ENCODE data around the gene BRINP3. TPM values are rescaled to one million over a fixed set of nuclear protein-coding genes. Genes with fewer than 3 reads are reported as not detected.

BRINP3 gene
- total RNA-seq, 4 donors from 2014 or later: 0.20 TPM; not detected in 3

- intact Hi-C loops (cut with DNase I; ENCODE audit: low total_unique reads): no loop called here
- H3K27ac ChIP-seq: no peak overlapping the region
- no peak overlapping the region for H3K4me3 ChIP-seq
- H3K36me3 ChIP-seq: no peaks in the 10 kb centered on the region
- H3K27me3 ChIP-seq: no peaks in the 10 kb centered on the region
- no peak for DNase-seq
- no peak for ATAC-seq
- TF ChIP-seq POLR2A (IDR thresholded peaks at IDR 0.05): no peak
- TF ChIP-seq, protein P1, sequence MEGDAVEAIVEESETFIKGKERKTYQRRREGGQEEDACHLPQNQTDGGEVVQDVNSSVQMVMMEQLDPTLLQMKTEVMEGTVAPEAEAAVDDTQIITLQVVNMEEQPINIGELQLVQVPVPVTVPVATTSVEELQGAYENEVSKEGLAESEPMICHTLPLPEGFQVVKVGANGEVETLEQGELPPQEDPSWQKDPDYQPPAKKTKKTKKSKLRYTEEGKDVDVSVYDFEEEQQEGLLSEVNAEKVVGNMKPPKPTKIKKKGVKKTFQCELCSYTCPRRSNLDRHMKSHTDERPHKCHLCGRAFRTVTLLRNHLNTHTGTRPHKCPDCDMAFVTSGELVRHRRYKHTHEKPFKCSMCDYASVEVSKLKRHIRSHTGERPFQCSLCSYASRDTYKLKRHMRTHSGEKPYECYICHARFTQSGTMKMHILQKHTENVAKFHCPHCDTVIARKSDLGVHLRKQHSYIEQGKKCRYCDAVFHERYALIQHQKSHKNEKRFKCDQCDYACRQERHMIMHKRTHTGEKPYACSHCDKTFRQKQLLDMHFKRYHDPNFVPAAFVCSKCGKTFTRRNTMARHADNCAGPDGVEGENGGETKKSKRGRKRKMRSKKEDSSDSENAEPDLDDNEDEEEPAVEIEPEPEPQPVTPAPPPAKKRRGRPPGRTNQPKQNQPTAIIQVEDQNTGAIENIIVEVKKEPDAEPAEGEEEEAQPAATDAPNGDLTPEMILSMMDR (IDR thresholded peaks at IDR 0.05 in 4 of 5, conservative IDR thresholded peaks at IDR 0.05 in 1 of 5): no peak
- no peaks in the 10 kb centered on the region for H3K4me1 ChIP-seq
- in situ Hi-C loops (cut with MboI; ENCODE audit: low sequenced_read_pairs in 4 of 4): loop anchor here in 1 of 4 donors (10.0 kb wide), 1 partner anchor 60 kb away; no protein-coding TSS in a partner anchor
- H3K9me3 ChIP-seq: no peaks in the 10 kb centered on the region
Measured at GRCh38 chr1:190274721-190275120, 202.9 kb downstream of the BRINP3 start.

DNA sequence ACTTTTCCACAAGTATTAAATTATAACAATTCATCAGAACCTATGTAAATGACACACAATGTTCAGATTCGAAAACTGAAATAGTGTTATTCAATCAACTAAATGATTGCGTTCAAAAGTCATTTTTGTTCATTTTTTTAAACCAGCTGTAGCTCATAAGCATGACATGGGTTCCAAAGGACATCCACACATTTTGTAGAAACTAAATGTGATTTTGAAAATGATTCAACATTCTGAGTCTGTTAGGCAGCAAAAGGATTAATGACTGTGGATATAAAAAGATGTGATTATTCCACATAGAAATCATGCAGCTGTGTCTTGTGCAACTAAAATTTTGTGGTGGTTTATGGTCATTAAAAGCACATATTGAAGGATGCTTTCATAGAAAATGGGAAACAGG, 204.5 kb downstream of the BRINP3 start:
- ATAC-seq: no peak
- in situ Hi-C loops (cut with MboI; ENCODE audit: low sequenced_read_pairs in 4 of 4) (loop anchor here in 1 of 4 donors (10.0 kb wide), 1 partner anchor 62 kb away; no protein-coding TSS in a partner anchor), intact Hi-C loops (cut with DNase I; ENCODE audit: low total_unique reads) (no loop called here)

GRCh38 chr1:190262538-190262937, 215.1 kb downstream of the BRINP3 start:
- no peak for TF ChIP-seq POLR2A (IDR thresholded peaks at IDR 0.05)
- TF ChIP-seq, protein P1 (IDR thresholded peaks at IDR 0.05 in 4 of 5, conservative IDR thresholded peaks at IDR 0.05 in 1 of 5): no peak
- ATAC-seq (no peak), DNase-seq (no peak)
- intact Hi-C loops (cut with DNase I; ENCODE audit: low total_unique reads) (no loop called here), in situ Hi-C loops (cut with MboI; ENCODE audit: low sequenced_read_pairs in 4 of 4) (no loop called here)
- Histone ChIP-seq H3K4me1 (no peaks in the 10 kb centered on the region), H3K27me3 (no peaks in the 10 kb centered on the region), H3K36me3 (no peaks in the 10 kb centered on the region), H3K9me3 (no peaks in the 10 kb centered on the region), H3K4me3 (no peak overlapping the region), H3K27ac (no peak overlapping the region)

More for the DNA sequence above, 204.5 kb downstream of the BRINP3 start:
- Histone ChIP-seq H3K4me1 (no peaks in the 10 kb centered on the region), H3K36me3 (no peaks in the 10 kb centered on the region), H3K27ac (no peak overlapping the region), H3K27me3 (no peaks in the 10 kb centered on the region), H3K4me3 (no peak overlapping the region), H3K9me3 (no peaks in the 10 kb centered on the region)
- DNase-seq: no peak
- TF ChIP-seq, protein P1 (IDR thresholded peaks at IDR 0.05 in 4 of 5, conservative IDR thresholded peaks at IDR 0.05 in 1 of 5): no peak
- TF ChIP-seq POLR2A (IDR thresholded peaks at IDR 0.05): no peak

DNA sequence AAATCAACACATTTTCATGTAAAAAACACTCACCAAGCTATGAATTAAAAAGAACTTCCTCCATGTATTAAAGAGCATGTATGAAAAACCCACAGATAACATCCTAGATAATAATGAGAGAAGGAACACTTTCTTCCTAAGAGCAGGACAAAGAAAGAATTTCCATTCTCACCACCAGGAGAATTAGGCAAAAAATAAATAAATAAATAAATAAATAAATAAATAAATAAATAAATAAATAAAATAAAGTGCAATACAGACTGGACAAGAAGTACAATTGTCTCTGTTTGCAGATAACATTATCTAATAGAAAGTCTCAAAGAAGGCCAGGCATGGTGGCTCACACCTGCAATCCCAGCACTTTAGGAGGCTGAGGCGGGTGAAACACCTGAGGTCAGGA, 218.2 kb downstream of the BRINP3 start:
- Histone ChIP-seq H3K4me1 (no peaks in the 10 kb centered on the region), H3K27me3 (no peaks in the 10 kb centered on the region), H3K4me3 (no peak overlapping the region), H3K9me3 (no peaks in the 10 kb centered on the region), H3K27ac (no peak overlapping the region), H3K36me3 (no peaks in the 10 kb centered on the region)
- TF ChIP-seq, protein P1 (IDR thresholded peaks at IDR 0.05 in 4 of 5, conservative IDR thresholded peaks at IDR 0.05 in 1 of 5): no peak
- TF ChIP-seq POLR2A (IDR thresholded peaks at IDR 0.05): no peak
- intact Hi-C loops (cut with DNase I; ENCODE audit: low total_unique reads): no loop called here
- in situ Hi-C loops (cut with MboI; ENCODE audit: low sequenced_read_pairs in 4 of 4): no loop called here
- ATAC-seq (no peak), DNase-seq (no peak)

- in situ Hi-C loops (cut with MboI; ENCODE audit: low sequenced_read_pairs in 4 of 4) (no loop called here), intact Hi-C loops (cut with DNase I; ENCODE audit: low total_unique reads) (no loop called here)
- TF ChIP-seq POLR2A (IDR thresholded peaks at IDR 0.05): no peak
- TF ChIP-seq, protein P1 (IDR thresholded peaks at IDR 0.05 in 4 of 5, conservative IDR thresholded peaks at IDR 0.05 in 1 of 5): no peak
- H3K36me3 ChIP-seq: no peaks in the 10 kb centered on the region
- H3K4me3 ChIP-seq: no peak overlapping the region
- no peaks in the 10 kb centered on the region for H3K27me3 ChIP-seq
- DNase-seq (no peak), ATAC-seq (no peak)
- no peak overlapping the region for H3K27ac ChIP-seq
- H3K9me3 ChIP-seq: no peaks in the 10 kb centered on the region
- no peaks in the 10 kb centered on the region for H3K4me1 ChIP-seq
Measured at GRCh38 chr1:190258003-190258402, 219.7 kb downstream of the BRINP3 start.

All from gastrocnemius medialis (tissue), 4 donors.